Vagina (tissue), 2 donors: ENCODE measurements around the gene EHMT2. TPM values are rescaled to one million over a fixed set of nuclear protein-coding genes. Genes with fewer than 3 reads are reported as not detected.

Experiments
- DNase-seq, 2 donors: peaks; one replicate each; pipeline ENCODE4 v3.0.0-alpha.2; 2017; ENCODE audit errors: extremely low spot score in 2 of 2
- H3K27ac ChIP-seq: fragments of 200-600 bp; sonication (generic); one replicate; pipeline ENCODE4 v1.5.1; 2019
- H3K27me3 ChIP-seq: fragments of 200-600 bp; sonication (generic); one replicate; pipeline ENCODE4 v1.5.1; 2019
- H3K36me3 ChIP-seq, 2 donors: fragments of 200-600 bp; sonication (generic); one replicate each; pipeline ENCODE4 v1.5.1; 2017 to 2019
- H3K4me1 ChIP-seq: fragments of 200-600 bp; sonication (generic); one replicate; pipeline ENCODE4 v1.5.1; 2019
- H3K4me3 ChIP-seq, 2 donors: fragments of 200-600 bp; sonication (generic); 1 replicate in 1 of 2; 2 replicates in 1 of 2; pipeline ENCODE4 v1.5.1; 2016 to 2019
- H3K9me3 ChIP-seq: fragments of 200-600 bp; sonication (generic); one replicate; pipeline ENCODE4 v1.5.1; 2019
- POLR2A ChIP-seq, 2 donors: fragments of 450-650 bp; IDR thresholded peaks; one replicate each; pipeline ENCODE4 v1.6.1; 2017; ENCODE audit warnings: antibody characterized with exemption in 2 of 2, mild to moderate bottlenecking in 2 of 2, moderate library complexity in 2 of 2
- POLR2AphosphoS5 ChIP-seq, 2 donors: sonication (generic); formaldehyde crosslinking; IDR thresholded peaks; one replicate each; pipeline ENCODE4 v1.9.0; 2017; ENCODE audit warnings: antibody characterized with exemption in 2 of 2, mild to moderate bottlenecking in 2 of 2, low read depth in 1 of 2; ENCODE audit not compliant: insufficient read depth in 1 of 2
- intact Hi-C: fragments of 100-400 bp; cut with DNase I; formaldehyde crosslinking; loops from one replicate; pipeline ENCODE4 v1.15.1; 2023
- total RNA-seq: library from RNA; depleted of rRNA; stranded (reverse); fragments of >200 nt; gene quantifications from one replicate; pipeline ENCODE4 v1.2.3, GENCODE V29; 2016
- TF ChIP-seq, protein P1 (sequence below), 3 experiments: fragments of 450-650 bp in 2 of 3; fragments of 200-600 bp in 1 of 3; sonication (generic) in 1 of 3; IDR thresholded peaks; one replicate each; pipeline ENCODE4 v1.5.1; 2017 to 2019; ENCODE audit warnings: antibody characterized with exemption in 3 of 3, mild to moderate bottlenecking in 2 of 3, moderate library complexity in 2 of 3

The EHMT2 gene
- total RNA-seq, 1 donor from 2014 or later = 45.2 TPM

DNA sequence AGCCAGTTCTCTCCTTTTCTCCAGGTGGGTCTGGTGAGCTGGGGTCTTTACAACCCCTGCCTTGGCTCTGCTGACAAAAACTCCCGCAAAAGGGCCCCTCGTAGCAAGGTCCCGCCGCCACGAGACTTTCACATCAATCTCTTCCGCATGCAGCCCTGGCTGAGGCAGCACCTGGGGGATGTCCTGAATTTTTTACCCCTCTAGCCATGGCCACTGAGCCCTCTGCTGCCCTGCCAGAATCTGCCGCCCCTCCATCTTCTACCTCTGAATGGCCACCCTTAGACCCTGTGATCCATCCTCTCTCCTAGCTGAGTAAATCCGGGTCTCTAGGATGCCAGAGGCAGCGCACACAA, 47.6 kb upstream of the EHMT2 start:
- peaks cover 19% of the 10 kb centered on the region for H3K4me1 ChIP-seq
- H3K36me3 ChIP-seq = no peaks in the 10 kb centered on the region
- no peaks in the 10 kb centered on the region for H3K9me3 ChIP-seq
- no peak for DNase-seq
- no peak for TF ChIP-seq POLR2A (IDR thresholded peaks at IDR 0.05)
- no peak for TF ChIP-seq POLR2AphosphoS5 (IDR thresholded peaks at IDR 0.05; ENCODE audit: insufficient read depth in 1 of 2, low read depth in 1 of 2)
- TF ChIP-seq, protein P1, sequence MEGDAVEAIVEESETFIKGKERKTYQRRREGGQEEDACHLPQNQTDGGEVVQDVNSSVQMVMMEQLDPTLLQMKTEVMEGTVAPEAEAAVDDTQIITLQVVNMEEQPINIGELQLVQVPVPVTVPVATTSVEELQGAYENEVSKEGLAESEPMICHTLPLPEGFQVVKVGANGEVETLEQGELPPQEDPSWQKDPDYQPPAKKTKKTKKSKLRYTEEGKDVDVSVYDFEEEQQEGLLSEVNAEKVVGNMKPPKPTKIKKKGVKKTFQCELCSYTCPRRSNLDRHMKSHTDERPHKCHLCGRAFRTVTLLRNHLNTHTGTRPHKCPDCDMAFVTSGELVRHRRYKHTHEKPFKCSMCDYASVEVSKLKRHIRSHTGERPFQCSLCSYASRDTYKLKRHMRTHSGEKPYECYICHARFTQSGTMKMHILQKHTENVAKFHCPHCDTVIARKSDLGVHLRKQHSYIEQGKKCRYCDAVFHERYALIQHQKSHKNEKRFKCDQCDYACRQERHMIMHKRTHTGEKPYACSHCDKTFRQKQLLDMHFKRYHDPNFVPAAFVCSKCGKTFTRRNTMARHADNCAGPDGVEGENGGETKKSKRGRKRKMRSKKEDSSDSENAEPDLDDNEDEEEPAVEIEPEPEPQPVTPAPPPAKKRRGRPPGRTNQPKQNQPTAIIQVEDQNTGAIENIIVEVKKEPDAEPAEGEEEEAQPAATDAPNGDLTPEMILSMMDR (IDR thresholded peaks at IDR 0.05) = no peak
- peak overlapping the region in 1 of 2 donors; percentile 17 for H3K4me3 ChIP-seq
- H3K27me3 ChIP-seq = no peaks in the 10 kb centered on the region
- intact Hi-C loops = loop anchor here (5.0 kb wide), 1 partner anchor 43 kb away; the partner anchor contains the start of gene ZBTB12
- H3K27ac ChIP-seq = peak overlapping the region; percentile 82

DNA sequence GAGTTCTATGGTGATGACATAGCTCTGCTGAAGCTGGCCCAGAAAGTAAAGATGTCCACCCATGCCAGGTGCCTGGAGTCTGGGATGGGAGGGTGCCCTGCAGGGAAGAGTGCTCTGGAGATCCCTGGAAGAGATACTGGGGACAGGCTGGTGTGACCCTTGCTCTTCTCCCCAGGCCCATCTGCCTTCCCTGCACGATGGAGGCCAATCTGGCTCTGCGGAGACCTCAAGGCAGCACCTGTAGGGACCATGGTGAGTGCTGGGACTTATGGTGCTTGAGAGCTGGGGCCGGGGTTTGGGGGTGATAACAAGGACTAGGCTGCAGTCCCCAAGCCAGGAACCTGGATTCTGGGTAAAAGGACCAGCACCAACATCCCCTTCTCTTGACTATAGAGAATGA, 46.2 kb upstream of the EHMT2 start:
- Histone ChIP-seq H3K27ac (no peak overlapping the region), H3K4me1 (peaks cover 19% of the 10 kb centered on the region), H3K27me3 (no peaks in the 10 kb centered on the region), H3K4me3 (no peak overlapping the region), H3K36me3 (no peaks in the 10 kb centered on the region), H3K9me3 (no peaks in the 10 kb centered on the region)
- DNase-seq = no peak
- intact Hi-C loops = no loop called here
- TF ChIP-seq POLR2AphosphoS5 (IDR thresholded peaks at IDR 0.05; ENCODE audit: insufficient read depth in 1 of 2, low read depth in 1 of 2) = no peak
- no peak for TF ChIP-seq POLR2A (IDR thresholded peaks at IDR 0.05)
- TF ChIP-seq, protein P1 (IDR thresholded peaks at IDR 0.05) = no peak

DNA sequence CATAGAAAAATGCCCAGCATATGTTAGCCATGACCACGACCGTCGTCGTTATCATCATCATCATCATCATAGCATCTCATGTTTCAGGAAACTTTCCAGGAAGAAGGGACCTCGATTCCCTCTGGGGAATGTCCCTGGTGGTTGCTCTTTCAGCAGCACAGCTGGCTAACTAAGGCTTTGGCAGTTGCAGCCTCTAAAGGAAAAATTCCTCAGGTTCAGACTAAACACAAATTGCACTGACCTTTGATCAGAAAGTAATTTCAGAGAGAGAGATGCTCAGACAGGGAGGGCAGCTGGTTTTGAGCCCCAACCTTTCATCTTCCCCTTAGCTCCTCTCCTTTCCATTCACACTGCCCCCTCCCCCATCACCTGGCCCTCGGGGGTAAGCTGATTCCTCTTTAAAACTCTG, 42.8 kb upstream of the EHMT2 start:
- Histone ChIP-seq H3K27ac (no peak overlapping the region), H3K27me3 (no peaks in the 10 kb centered on the region), H3K4me1 (peaks cover 7% of the 10 kb centered on the region), H3K36me3 (no peaks in the 10 kb centered on the region), H3K9me3 (no peaks in the 10 kb centered on the region), H3K4me3 (no peak overlapping the region)
- TF ChIP-seq POLR2A (IDR thresholded peaks at IDR 0.05) (no peak), POLR2AphosphoS5 (IDR thresholded peaks at IDR 0.05; ENCODE audit: insufficient read depth in 1 of 2, low read depth in 1 of 2) (no peak)
- TF ChIP-seq, protein P1 (IDR thresholded peaks at IDR 0.05) = no peak
- intact Hi-C loops = no loop called here
- DNase-seq = no peak

DNA sequence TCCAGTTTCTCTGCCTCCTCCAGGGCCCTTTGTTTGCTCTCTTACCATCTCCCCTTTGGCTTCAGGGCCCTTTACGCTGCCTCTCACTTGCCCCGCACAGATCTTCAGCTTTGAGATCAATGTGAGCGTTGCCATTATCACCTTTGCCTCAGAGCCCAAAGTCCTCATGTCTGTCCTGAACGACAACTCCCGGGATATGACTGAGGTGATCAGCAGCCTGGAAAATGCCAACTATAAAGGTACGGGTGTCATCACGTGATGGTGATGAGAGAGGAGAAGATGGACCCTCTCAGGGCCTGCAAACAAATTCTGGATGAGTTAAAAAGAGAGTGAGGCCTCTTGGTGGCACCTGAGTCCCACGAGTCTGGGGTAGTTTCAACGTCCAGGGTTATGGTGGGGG, 38.3 kb upstream of the EHMT2 start:
- Histone ChIP-seq H3K9me3 (no peaks in the 10 kb centered on the region), H3K36me3 (no peaks in the 10 kb centered on the region), H3K27me3 (no peaks in the 10 kb centered on the region), H3K27ac (no peak overlapping the region), H3K4me3 (no peak overlapping the region), H3K4me1 (no peaks in the 10 kb centered on the region)
- TF ChIP-seq POLR2AphosphoS5 (IDR thresholded peaks at IDR 0.05; ENCODE audit: insufficient read depth in 1 of 2, low read depth in 1 of 2) = no peak
- no peak for TF ChIP-seq POLR2A (IDR thresholded peaks at IDR 0.05)
- TF ChIP-seq, protein P1 (IDR thresholded peaks at IDR 0.05) = no peak
- DNase-seq = no peak
- intact Hi-C loops = no loop called here

DNA sequence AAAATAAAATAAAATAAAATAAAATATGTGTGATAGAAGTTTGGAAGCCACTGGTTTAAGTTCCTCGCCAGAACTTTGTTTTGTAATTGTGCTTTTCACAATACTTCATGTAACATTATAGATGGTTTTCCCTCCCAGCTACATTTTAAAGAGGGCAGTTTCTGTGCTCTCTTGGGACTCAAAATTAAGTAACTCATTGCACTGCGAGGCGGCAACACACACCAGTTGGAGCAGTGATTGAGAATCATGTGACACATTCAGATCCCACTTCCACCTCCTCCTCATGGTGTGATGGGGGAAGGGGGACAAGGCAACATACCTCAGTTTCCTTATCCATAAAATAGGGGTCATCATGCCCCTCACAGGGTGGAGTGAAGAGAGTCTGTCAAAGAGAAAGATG, 37.5 kb upstream of the EHMT2 start:
- TF ChIP-seq POLR2A (IDR thresholded peaks at IDR 0.05) = no peak
- TF ChIP-seq, protein P1 (IDR thresholded peaks at IDR 0.05) = no peak
- no peak for TF ChIP-seq POLR2AphosphoS5 (IDR thresholded peaks at IDR 0.05; ENCODE audit: insufficient read depth in 1 of 2, low read depth in 1 of 2)
- H3K9me3 ChIP-seq = no peaks in the 10 kb centered on the region
- intact Hi-C loops = no loop called here
- no peaks in the 10 kb centered on the region for H3K36me3 ChIP-seq
- no peaks in the 10 kb centered on the region for H3K4me1 ChIP-seq
- H3K27me3 ChIP-seq = no peaks in the 10 kb centered on the region
- DNase-seq = no peak
- H3K27ac ChIP-seq = no peak overlapping the region
- no peak overlapping the region for H3K4me3 ChIP-seq
